NK-92 (cell line): ENCODE data around the gene LAMA3.

Experiments
- DNase-seq: peaks from one replicate; lab custom pipeline; 2025; ENCODE audit not compliant: unreplicated experiment; lab: John Stamatoyannopoulos, UW

The LAMA3 gene

DNA sequence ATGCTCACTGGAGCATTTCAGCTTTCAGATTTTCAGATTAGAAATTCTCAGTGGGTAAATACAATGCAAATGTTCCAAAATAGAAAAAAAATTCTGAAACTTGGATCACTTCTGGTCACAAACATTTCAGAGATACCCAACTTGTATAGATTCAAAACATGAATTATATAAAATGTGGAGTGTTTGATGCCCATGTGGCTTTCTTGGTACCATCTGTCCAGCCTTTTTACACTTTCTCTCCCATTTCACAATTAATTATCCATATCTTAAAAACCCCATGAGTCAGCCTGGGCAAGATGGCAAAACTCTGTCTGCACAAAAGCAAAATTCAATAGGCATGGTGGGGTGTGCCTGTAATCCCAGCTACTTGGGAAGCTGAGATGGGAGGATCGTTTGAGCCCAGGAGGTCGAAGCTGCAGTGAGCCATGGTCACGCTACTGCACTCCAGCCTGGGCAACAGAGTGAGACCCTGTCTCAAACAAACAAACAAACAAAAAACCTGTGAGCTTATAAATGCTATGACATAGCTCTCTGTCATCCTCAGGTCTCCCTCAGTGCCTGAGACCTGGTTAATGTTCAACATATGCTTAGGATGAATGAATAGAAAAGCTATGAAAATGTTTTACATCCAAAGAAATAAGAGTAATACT is 179.0 kb downstream of the LAMA3 start:
- no peak for DNase-seq

- DNase-seq, result no peak
These were observed 181.6 kb downstream of the LAMA3 start for GRCh38 chr18:23870676-23871380.

GRCh38 chr18:23871410-23871809 is 182.2 kb downstream of the LAMA3 start:
- no peak for DNase-seq

- no peak for DNase-seq
These were observed 183.7 kb downstream of the LAMA3 start for GRCh38 chr18:23872701-23873550.

DNA sequence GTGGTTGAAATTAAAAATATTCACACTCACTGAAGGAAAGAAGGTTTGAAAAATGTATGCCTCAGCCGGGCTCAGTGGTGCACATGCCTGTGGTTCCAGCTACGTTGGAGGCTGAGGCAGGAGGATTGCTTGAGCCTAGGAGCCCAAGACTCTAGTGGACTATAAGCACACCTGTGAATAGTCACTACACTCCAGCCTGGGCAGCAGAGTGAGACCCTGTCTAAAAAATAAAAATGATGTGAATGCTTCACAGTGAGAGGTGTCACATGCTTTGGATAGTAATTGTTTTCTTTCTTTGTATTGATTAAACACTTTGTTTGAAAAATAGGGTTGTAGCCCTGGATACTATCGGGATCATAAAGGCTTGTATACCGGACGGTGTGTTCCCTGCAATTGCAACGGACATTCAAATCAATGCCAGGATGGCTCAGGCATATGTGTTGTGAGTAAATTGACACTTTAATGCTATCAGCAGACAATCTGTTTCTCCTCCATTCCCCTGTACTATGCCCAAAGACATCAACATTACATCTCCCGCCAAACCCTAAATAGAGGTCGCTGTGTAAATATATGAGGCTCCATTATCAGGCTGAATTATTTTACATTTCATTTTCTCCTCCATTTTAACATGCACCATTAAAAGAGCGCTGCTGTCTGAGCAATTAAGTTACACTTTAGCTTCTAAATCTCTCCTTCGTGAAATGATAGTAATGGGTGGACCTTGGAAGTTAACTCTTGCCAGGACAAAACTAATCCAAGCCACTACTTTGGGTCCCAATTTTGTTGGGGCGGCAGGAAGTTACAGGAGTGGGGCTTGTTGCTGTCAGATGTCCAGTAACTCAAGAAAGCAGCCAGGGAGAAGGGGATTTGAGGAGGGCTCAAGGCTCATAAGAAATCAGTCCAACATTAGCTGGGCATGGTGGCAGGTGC is 187.0 kb downstream of the LAMA3 start:
- no peak for DNase-seq

DNA sequence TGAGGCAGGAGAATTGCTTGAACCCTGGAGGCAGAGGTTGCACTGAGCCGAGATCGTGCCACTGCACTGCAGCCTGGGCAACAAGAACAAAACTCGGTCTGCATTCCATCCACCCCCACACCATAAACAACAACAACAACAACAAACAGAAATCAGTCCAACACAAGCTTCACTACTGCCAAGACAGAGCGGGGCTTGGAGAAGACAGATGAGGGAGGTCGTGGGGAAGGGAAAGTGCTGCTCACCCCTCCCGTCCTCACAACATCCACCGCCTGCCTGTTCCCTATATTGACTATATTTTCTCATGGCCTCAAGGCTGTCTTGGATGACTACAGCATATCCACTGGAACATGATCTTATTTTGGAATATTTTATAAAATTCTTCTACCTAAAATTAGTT is 187.7 kb downstream of the LAMA3 start:
- no peak for DNase-seq

DNA sequence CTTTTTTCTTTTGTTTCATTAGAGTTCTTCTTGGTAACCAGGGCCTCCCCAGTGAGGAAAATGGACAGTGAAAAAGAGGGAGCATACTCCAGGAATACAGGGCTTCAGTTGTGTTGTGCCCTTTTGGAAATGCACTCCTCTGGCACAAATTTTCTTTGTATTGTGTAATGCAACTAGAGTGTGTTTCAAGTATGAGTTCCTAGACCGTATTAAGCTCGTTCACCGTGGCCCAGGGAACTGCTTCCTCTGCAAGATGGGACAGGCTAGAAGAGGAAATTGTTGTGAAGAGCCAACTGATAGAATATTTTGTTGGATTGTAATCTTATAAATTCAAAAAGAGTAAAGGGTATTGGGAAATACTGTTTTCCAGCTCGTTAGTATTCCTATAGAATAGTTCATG is 188.1 kb downstream of the LAMA3 start:
- no peak for DNase-seq

- DNase-seq, result no peak
These were observed 189.2 kb downstream of the LAMA3 start for GRCh38 chr18:23878336-23878900.

GRCh38 chr18:23879126-23879525 is 189.9 kb downstream of the LAMA3 start:
- no peak for DNase-seq

DNA sequence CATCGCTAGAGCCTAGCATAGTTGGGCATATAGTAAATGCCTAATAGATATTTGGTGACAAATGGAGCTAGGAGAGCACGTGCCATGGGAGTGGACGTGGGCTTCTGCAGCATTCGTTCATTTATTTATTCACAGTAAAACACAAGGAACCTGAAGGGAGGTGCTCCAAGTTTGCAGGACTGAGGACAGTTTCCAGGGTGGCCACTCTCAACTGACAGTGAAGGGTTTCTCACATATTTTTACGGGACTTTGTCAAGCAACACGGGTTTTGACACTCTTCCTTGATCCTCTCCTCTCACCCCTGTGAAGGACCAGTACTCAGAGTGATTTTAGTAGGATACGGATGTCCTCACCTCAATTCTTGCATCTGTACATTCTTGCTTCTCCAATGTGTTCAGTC is 190.3 kb downstream of the LAMA3 start:
- DNase-seq, result no peak

DNA sequence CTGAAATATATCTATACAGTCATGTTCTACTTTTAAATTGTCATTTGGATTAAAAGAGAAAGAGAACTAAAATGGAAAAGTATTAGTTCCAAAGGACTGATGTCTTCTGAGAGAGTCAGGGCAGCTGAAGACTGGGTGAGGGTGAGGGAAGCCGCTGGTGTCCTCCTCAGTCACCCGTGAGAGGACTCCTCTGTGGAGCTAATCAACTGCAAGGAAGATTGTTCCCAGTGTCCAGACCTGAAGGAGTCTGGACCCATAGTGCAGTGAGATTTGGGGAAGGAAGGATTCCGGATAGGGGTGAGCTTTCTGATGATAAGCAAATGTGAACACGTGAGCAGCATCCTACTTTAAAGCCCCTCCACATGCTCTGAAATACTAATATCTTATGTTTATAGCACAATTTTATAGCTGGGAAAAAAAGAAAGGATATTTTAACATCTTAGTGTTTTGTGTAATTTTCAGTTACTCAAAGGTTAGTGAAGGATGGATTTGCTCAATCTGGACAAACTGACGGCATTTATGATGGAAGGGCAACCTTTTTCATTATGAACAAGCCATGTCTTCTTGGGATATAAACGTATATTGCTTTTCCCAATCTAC is 190.8 kb downstream of the LAMA3 start:
- no peak for DNase-seq

DNA sequence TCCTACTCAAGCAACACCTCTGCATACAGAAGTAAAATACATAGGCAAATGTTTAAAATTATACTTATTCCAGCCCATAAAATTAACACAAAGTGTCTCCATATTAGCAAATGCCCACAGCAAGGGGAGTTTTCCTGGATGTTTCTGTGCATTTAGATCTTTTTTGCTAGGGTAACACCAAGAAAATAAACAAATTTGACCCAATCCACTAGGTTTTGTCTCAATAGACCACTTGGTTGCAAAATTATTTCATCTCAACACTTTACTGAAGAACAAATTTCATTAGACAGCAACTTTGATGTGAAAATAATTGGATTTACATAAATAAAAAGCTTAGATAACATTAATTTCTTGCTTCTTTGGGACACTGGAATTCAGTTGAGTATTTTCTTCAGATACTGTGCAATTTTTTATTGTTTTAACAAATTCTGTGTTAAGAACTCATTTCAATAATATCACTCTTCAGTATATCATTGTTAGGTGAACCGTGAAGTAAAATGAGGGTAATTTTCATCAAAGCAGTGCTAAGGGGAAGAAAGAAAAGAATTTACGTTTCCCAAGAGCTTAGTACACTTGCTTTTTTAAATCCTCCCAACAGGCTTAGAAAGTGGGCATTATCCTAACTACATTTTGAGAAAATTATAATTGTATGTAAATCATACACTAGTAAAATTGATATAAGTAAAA is 191.8 kb downstream of the LAMA3 start:
- no peak for DNase-seq

DNA sequence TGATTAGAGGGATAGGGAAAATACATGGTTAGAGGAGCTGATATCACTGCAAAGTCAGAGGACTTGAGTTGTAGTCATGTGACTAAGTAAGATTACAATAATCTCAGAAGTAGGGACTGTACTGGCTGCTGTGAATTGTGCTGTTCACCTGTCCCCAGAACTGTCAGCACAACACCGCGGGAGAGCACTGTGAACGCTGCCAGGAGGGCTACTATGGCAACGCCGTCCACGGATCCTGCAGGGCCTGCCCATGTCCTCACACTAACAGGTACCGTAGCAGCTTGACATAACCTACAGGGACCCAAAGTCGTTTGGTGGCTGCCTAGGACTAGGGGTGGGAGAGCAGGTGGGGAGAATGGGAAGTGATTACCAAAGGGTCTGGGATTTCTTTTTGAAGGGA is 192.5 kb downstream of the LAMA3 start:
- DNase-seq, result no peak

GRCh38 chr18:23882616-23883276 is 193.5 kb downstream of the LAMA3 start:
- DNase-seq, result no peak

DNA sequence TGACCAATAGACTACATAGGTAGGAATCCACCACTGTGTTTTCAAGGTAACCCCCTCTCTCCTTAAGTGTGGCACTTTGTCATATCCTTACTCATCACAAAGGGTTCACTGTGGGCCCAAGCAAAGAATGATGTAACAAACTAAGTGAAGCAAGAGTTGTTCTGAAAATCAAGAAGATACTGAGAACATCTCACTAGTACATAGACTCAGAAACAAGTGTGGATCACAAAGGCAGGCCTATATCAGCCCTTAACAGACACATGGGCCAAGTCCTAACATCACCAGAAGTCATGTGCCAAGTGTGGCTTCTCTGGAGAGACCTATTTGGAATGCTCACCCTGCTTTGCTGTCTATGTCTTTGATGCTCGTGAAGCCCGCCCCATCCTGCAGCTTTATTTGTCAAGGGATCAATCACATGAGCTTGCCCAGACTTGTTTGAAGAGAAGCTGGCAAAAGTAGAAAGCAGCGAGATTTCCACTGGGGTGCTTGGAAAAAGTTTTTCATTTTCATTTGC is 194.1 kb downstream of the LAMA3 start:
- DNase-seq, result no peak

- DNase-seq, result no peak
These were observed 195.6 kb downstream of the LAMA3 start for GRCh38 chr18:23884681-23885375.

GRCh38 chr18:23885750-23886149 is 196.5 kb downstream of the LAMA3 start:
- no peak for DNase-seq

DNA sequence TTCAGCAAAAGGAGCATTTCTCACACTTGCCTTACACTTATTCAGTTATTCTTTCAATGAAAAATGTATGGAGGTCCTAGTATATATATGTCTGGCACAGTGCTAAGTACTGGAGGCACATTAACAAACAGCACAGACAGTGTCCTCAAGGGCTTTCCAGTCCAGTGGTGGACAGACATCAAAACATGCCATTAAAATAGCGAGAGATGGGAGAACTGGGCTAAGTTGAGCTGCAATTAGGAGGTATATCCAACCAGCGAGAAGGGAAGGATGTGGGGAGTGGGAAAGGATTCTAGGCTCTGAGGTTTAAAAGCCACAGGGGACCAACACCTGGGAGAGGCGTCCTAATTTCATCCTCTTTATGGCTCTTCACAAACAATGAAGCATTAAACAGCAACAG is 197.8 kb downstream of the LAMA3 start:
- no peak for DNase-seq
